PC-3 (cell line): ENCODE data around the gene ZNF66. TPM values are rescaled to one million over a fixed set of nuclear protein-coding genes. Genes with fewer than 3 reads are reported as not detected.
"Not testable (repeated sequence)": the region's sequence is repeated elsewhere in the genome, so short reads cannot be mapped to it uniquely, and the experiment has no call there.

Source experiments
- ATAC-seq: fragments of 200-7000 bp; cut with Tn5 transposase; 2 replicates; pipeline ENCODE4 v1.9.1; 2020; ENCODE audit warnings: mild to moderate bottlenecking, moderate library complexity
- BruUV-seq: library from RNA; stranded (reverse); fragments of 400-500 nt; replicated peaks from 2 replicates; lab custom pipeline; 2021; lab: Mats Ljungman, UMichigan
- CTCF ChIA-PET: fragments of 300-600 bp; sonication (Branson Sonifier 250); formaldehyde crosslinking; loops from one replicate; lab custom pipeline; 2022; ENCODE audit warnings: antibody characterized with exemption; lab: Charles Lee
- POLR2A ChIA-PET: fragments of 300-600 bp; sonication (Branson Sonifier 250); formaldehyde crosslinking; loops from one replicate; lab custom pipeline; 2022; ENCODE audit warnings: antibody characterized with exemption; ENCODE audit not compliant: unreplicated experiment; lab: Charles Lee
- DNase-seq: peaks from one replicate; pipeline ENCODE4 v3.0.0-alpha.2; 2015
- H2AFZ ChIP-seq: fragments of 300-600 bp; sonication (generic); 2 replicates; pipeline ENCODE4 v1.6.0; 2016; ENCODE audit warnings: antibody characterized with exemption, low read length
- H3F3A ChIP-seq: fragments of 300-600 bp; sonication (generic); one replicate; pipeline ENCODE4 v1.6.0; 2017; ENCODE audit warnings: antibody characterized with exemption, low read length, control low read depth, mild to moderate bottlenecking; ENCODE audit not compliant: unreplicated experiment
- H3K27ac ChIP-seq: fragments of 300-600 bp; sonication (generic); 2 replicates; pipeline ENCODE4 v1.5.1; 2016; ENCODE audit warnings: mild to moderate bottlenecking, low read length
- H3K27me3 ChIP-seq: fragments of 300-600 bp; sonication (generic); 2 replicates; pipeline ENCODE4 v1.6.1; 2016; ENCODE audit warnings: low read length, mixed read lengths
- H3K36me3 ChIP-seq: fragments of 300-600 bp; sonication (generic); 2 replicates; pipeline ENCODE4 v1.6.1; 2016; ENCODE audit warnings: low read depth, mixed run types, low read length, mixed read lengths
- H3K4me1 ChIP-seq: fragments of 300-600 bp; sonication (generic); 2 replicates; pipeline ENCODE4 v1.5.1; 2016; ENCODE audit warnings: low read length; ENCODE audit not compliant: insufficient read depth
- H3K4me2 ChIP-seq: fragments of 300-600 bp; sonication (generic); 2 replicates; pipeline ENCODE4 v1.6.0; 2016; ENCODE audit warnings: low read length
- H3K4me3 ChIP-seq: fragments of 300-600 bp; sonication (generic); 2 replicates; pipeline ENCODE4 v1.5.1; 2016; ENCODE audit warnings: mild to moderate bottlenecking, low read length, mixed read lengths
- H3K79me2 ChIP-seq: fragments of 300-600 bp; sonication (generic); 2 replicates; pipeline ENCODE4 v1.6.1; 2017; ENCODE audit warnings: low read length, mixed read lengths
- H3K9ac ChIP-seq: fragments of 300-600 bp; sonication (generic); 2 replicates; pipeline ENCODE4 v1.6.0; 2016; ENCODE audit warnings: mild to moderate bottlenecking, low read length
- H3K9me2 ChIP-seq: fragments of 300-600 bp; sonication (generic); replicated peaks from 2 replicates; pipeline ENCODE4 v1.6.1; 2016; ENCODE audit warnings: mixed run types, low read length, mixed read lengths
- H3K9me3 ChIP-seq: fragments of 300-600 bp; sonication (generic); 2 replicates; pipeline ENCODE4 v1.6.1; 2016; ENCODE audit warnings: low read length, mixed read lengths
- H4K20me1 ChIP-seq: fragments of 300-600 bp; sonication (generic); 2 replicates; pipeline ENCODE4 v1.6.1; 2016; ENCODE audit warnings: low read length, mixed read lengths
- EZH2 ChIP-seq: fragments of 300-600 bp; sonication (generic); IDR thresholded peaks from one replicate; pipeline ENCODE4 v1.6.1; 2017; ENCODE audit warnings: antibody characterized with exemption, mild to moderate bottlenecking, low read length; ENCODE audit not compliant: unreplicated experiment
- EZH2phosphoT487 ChIP-seq: fragments of 300-600 bp; sonication (generic); IDR thresholded peaks from 2 replicates; pipeline ENCODE4 v1.6.1; 2018; ENCODE audit warnings: mild to moderate bottlenecking, antibody characterized with exemption, low read length, borderline replicate concordance
- intact Hi-C: fragments of 100-400 bp; cut with micrococcal nuclease; formaldehyde crosslinking; loops from 2 replicates; pipeline ENCODE4 v1.9.0; 2023
- total RNA-seq: library from RNA; depleted of rRNA; stranded (reverse); fragments of >200 nt; gene quantifications from 2 replicates; pipeline ENCODE4 v1.2.3, GENCODE V29; 2014
- TF ChIP-seq, protein P1 (sequence below): fragments of 300-600 bp; sonication (generic); conservative IDR thresholded peaks from 2 replicates; pipeline ENCODE4 v1.5.1; 2017; ENCODE audit warnings: antibody characterized with exemption, low read depth, mild to moderate bottlenecking, low read length

Gene ZNF66
- total RNA-seq, 1 experiment from 2014 or later, result 0.44 TPM

DNA sequence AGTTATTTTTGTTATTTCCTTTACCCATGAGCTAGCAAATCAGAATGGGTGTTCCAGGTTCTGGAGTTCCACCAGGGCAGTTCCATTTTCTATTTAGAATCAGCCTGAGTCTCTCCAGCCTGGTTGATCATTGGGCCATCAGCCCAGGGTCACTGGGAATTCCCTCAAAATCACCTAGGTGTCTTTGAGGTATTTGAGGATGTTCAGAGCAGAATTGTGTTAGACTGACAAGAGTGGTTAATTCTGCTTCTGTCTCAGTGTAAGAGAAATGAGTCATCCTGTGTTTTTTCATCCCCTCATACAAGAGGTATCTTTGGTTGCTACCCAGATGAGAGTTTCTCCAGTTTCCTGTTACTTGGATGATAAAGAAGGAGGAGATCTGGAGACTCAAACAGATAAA, 11.7 kb downstream of the ZNF66 start:
- no peak for DNase-seq

DNA sequence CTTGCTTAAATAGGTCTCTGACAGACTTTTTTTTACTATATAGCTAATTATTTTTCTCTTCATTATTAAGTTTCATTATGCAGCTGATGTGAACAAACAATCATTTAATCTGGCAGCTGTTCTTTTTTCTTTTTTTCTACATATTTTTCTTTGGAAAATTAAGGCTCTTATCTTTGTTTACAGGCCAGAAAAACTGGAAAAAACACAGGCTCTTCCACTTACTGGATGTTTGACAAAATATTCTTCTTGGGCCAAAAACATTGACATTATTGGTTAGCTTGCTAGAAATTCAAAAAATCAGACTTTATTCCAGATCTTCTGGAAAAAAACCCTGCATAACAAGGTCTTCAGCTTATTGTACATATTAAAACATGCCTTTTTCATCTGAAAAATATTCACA, 15.7 kb downstream of the ZNF66 start:
- no peak overlapping the region for H2AFZ ChIP-seq
- no peaks in the 10 kb centered on the region for H4K20me1 ChIP-seq
- H3K27ac ChIP-seq, result no peak overlapping the region
- no peak for ATAC-seq
- H3K9me2 ChIP-seq, result no peaks in the 10 kb centered on the region
- H3K9me3 ChIP-seq, result peaks cover 10% of the 10 kb centered on the region; the same call in 1 of the 2 replicates
- CTCF ChIA-PET, result no interaction called here
- POLR2A ChIA-PET, result no interaction called here
- no peaks in the 10 kb centered on the region for H3K27me3 ChIP-seq
- no peak for TF ChIP-seq EZH2
- TF ChIP-seq, protein P1, sequence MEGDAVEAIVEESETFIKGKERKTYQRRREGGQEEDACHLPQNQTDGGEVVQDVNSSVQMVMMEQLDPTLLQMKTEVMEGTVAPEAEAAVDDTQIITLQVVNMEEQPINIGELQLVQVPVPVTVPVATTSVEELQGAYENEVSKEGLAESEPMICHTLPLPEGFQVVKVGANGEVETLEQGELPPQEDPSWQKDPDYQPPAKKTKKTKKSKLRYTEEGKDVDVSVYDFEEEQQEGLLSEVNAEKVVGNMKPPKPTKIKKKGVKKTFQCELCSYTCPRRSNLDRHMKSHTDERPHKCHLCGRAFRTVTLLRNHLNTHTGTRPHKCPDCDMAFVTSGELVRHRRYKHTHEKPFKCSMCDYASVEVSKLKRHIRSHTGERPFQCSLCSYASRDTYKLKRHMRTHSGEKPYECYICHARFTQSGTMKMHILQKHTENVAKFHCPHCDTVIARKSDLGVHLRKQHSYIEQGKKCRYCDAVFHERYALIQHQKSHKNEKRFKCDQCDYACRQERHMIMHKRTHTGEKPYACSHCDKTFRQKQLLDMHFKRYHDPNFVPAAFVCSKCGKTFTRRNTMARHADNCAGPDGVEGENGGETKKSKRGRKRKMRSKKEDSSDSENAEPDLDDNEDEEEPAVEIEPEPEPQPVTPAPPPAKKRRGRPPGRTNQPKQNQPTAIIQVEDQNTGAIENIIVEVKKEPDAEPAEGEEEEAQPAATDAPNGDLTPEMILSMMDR, result no peak
- no peak overlapping the region for H3K4me2 ChIP-seq
- H3K36me3 ChIP-seq, result peaks cover 11% of the 10 kb centered on the region; the same call in 1 of the 2 replicates
- H3F3A ChIP-seq, result no peaks in the 10 kb centered on the region
- intact Hi-C loops, result no loop called here
- BruUV-seq, result no TSS peak
- DNase-seq, result no peak
- no peaks in the 10 kb centered on the region for H3K4me1 ChIP-seq
- H3K9ac ChIP-seq, result no peak overlapping the region
- H3K4me3 ChIP-seq, result no peak overlapping the region
- no peaks in the 10 kb centered on the region for H3K79me2 ChIP-seq

More for the DNA sequence above, 11.7 kb downstream of the ZNF66 start:
- H3K36me3 ChIP-seq, result no peaks in the 10 kb centered on the region; the same call in 1 of the 2 replicates
- no peak overlapping the region for H3K4me2 ChIP-seq
- H2AFZ ChIP-seq, result no peak overlapping the region
- H3K27ac ChIP-seq, result no peak overlapping the region
- H3F3A ChIP-seq, result no peaks in the 10 kb centered on the region
- no peaks in the 10 kb centered on the region for H3K4me1 ChIP-seq
- no peaks in the 10 kb centered on the region for H3K79me2 ChIP-seq
- ChIA-PET CTCF (no interaction called here), POLR2A (no interaction called here)
- no peaks in the 10 kb centered on the region for H3K27me3 ChIP-seq
- peaks cover 23% of the 10 kb centered on the region; the same call in 1 of the 2 replicates for H3K9me3 ChIP-seq
- no peaks in the 10 kb centered on the region for H3K9me2 ChIP-seq
- H3K4me3 ChIP-seq, result no peak overlapping the region
- TF ChIP-seq, protein P1, result no peak
- TF ChIP-seq EZH2phosphoT487 (no peak), EZH2 (no peak)
- no TSS peak for BruUV-seq
- no peaks in the 10 kb centered on the region for H4K20me1 ChIP-seq
- no peak for ATAC-seq
- intact Hi-C loops, result no loop called here
- H3K9ac ChIP-seq, result no peak overlapping the region

GRCh38 chr19:20806311-20807262, 30.5 kb downstream of the ZNF66 start:
- POLR2A ChIA-PET, CTCF ChIA-PET, H3K27me3 ChIP-seq, H3K36me3 ChIP-seq, ATAC-seq, H2AFZ ChIP-seq, H3K9ac ChIP-seq, H3K9me2 ChIP-seq, BruUV-seq, H3K4me2 ChIP-seq, intact Hi-C loops, H3K4me1 ChIP-seq, H3K4me3 ChIP-seq, H3K79me2 ChIP-seq, DNase-seq, H4K20me1 ChIP-seq, H3F3A ChIP-seq, H3K27ac ChIP-seq: not testable (repeated sequence)
- peaks cover 25% of the 10 kb centered on the region for H3K9me3 ChIP-seq
